Measurements from ENCODE around the gene TEAD1. TPM values are rescaled to one million over a fixed set of nuclear protein-coding genes. Genes with fewer than 3 reads are reported as not detected.

Gene TEAD1
- total and polyA plus RNA-seq, 4 donors: 9.1 to 38.4 (median 10.7) TPM

DNA sequence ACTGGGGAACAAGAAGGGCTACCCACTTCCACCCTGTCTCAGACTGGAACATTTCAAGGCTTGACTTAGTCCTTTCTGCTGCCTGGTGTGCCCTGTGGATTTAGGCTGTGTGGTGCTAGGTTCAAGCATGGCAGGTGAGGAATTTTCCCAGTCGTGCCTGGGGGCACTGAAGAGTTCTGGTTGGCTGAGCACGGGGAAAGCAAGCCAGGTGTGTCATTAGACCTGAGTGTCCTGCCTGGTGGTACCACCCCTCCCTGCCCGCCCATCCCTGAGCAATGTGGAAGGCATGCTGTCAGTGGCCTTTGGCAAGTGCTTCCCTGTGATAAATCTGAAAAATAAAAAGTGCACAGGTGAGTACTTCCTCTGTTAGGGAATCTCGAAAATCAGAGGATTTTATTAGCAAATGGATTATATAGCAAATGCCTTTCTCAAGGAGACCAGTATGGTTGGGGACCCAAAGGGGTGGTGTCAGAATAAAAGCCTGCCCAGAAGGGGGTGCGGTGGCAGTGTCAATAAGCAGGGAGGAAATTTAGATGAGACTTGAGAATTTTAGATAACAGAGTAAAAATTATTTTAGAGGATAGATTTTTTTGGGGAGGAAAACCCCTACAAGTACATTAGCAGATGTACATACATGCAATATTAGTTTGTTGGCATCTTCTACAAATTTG is 22.8 kb downstream of the TEAD1 start:
- H3K36me3 ChIP-seq (ENCODE audit: control insufficient read depth in 4 of 4, insufficient read depth in 3 of 4, low read depth in 1 of 4, low read length in 3 of 4): no peaks in the 10 kb centered on the region
- H3K4me3 ChIP-seq (ENCODE audit: low read depth in 1 of 3, low read length in 3 of 3): no peak overlapping the region
- H3K27me3 ChIP-seq (ENCODE audit: control insufficient read depth in 4 of 4, insufficient read depth in 4 of 4, low read length in 3 of 4): no peaks in the 10 kb centered on the region
- H3K9me3 ChIP-seq (ENCODE audit: control insufficient read depth in 4 of 4, low read length in 3 of 4): no peaks in the 10 kb centered on the region
- H3K9ac ChIP-seq (ENCODE audit: low read depth in 1 of 2, low read length in 2 of 2): no peak overlapping the region
- DNase-seq (ENCODE audit: low spot score): no peak
- 88% methylated on average over 5 of the region's 5 CpGs for WGBS
- peaks cover 14 to 41% (median 26%) of the 10 kb centered on the region in 4 donors for H3K4me1 ChIP-seq (ENCODE audit: control insufficient read depth in 4 of 4, insufficient read depth in 4 of 4, low read length in 3 of 4)
- TF ChIP-seq, protein P1, sequence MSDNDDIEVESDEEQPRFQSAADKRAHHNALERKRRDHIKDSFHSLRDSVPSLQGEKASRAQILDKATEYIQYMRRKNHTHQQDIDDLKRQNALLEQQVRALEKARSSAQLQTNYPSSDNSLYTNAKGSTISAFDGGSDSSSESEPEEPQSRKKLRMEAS (IDR thresholded peaks at IDR 0.05): no peak
- TF ChIP-seq RXRA (IDR thresholded peaks at IDR 0.05): no peak
- no peak for TF ChIP-seq FOXA2 (IDR thresholded peaks at IDR 0.05)
- TF ChIP-seq, protein P2, sequence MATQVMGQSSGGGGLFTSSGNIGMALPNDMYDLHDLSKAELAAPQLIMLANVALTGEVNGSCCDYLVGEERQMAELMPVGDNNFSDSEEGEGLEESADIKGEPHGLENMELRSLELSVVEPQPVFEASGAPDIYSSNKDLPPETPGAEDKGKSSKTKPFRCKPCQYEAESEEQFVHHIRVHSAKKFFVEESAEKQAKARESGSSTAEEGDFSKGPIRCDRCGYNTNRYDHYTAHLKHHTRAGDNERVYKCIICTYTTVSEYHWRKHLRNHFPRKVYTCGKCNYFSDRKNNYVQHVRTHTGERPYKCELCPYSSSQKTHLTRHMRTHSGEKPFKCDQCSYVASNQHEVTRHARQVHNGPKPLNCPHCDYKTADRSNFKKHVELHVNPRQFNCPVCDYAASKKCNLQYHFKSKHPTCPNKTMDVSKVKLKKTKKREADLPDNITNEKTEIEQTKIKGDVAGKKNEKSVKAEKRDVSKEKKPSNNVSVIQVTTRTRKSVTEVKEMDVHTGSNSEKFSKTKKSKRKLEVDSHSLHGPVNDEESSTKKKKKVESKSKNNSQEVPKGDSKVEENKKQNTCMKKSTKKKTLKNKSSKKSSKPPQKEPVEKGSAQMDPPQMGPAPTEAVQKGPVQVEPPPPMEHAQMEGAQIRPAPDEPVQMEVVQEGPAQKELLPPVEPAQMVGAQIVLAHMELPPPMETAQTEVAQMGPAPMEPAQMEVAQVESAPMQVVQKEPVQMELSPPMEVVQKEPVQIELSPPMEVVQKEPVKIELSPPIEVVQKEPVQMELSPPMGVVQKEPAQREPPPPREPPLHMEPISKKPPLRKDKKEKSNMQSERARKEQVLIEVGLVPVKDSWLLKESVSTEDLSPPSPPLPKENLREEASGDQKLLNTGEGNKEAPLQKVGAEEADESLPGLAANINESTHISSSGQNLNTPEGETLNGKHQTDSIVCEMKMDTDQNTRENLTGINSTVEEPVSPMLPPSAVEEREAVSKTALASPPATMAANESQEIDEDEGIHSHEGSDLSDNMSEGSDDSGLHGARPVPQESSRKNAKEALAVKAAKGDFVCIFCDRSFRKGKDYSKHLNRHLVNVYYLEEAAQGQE (IDR thresholded peaks at IDR 0.05): no peak
- TF ChIP-seq, protein P3, sequence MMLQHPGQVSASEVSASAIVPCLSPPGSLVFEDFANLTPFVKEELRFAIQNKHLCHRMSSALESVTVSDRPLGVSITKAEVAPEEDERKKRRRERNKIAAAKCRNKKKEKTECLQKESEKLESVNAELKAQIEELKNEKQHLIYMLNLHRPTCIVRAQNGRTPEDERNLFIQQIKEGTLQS (IDR thresholded peaks at IDR 0.05): no peak
- no peak overlapping the region for H3K27ac ChIP-seq (ENCODE audit: low read depth in 1 of 2, low read length in 2 of 2)

DNA sequence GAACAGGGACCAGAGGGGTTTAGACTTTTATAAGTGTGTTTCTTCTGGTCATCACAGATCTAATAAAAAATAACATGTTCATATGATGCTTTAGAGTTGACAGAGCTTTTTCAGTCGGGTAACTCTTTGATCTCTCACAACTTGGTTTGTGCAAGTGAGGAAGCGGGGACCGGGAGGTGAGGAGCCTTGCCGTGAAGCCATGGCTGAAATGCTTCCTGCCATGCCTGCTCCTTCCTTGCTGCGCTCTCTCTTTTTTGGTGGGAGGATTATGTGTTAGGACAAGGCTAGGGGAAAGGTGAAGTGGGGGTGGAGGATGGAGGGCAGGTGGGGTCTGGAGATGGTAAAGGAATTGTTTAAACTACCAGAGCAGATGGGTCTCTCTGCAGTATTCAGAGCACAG is 23.8 kb downstream of the TEAD1 start:
- TF ChIP-seq, protein P3 (IDR thresholded peaks at IDR 0.05): no peak
- TF ChIP-seq FOXA2 (IDR thresholded peaks at IDR 0.05) (no peak), YY1 (IDR thresholded peaks at IDR 0.05) (no peak), TAF1 (conservative IDR thresholded peaks at IDR 0.05) (no peak), NR2F2 (IDR thresholded peaks at IDR 0.05) (no peak), FOXA1 (IDR thresholded peaks at IDR 0.05) (no peak), GABPA (IDR thresholded peaks at IDR 0.05 in 1 of 2, conservative IDR thresholded peaks at IDR 0.05 in 1 of 2) (no peak), HNF4G (IDR thresholded peaks at IDR 0.05) (no peak), HNF4A (conservative IDR thresholded peaks at IDR 0.05) (no peak)
- TF ChIP-seq, protein P4, sequence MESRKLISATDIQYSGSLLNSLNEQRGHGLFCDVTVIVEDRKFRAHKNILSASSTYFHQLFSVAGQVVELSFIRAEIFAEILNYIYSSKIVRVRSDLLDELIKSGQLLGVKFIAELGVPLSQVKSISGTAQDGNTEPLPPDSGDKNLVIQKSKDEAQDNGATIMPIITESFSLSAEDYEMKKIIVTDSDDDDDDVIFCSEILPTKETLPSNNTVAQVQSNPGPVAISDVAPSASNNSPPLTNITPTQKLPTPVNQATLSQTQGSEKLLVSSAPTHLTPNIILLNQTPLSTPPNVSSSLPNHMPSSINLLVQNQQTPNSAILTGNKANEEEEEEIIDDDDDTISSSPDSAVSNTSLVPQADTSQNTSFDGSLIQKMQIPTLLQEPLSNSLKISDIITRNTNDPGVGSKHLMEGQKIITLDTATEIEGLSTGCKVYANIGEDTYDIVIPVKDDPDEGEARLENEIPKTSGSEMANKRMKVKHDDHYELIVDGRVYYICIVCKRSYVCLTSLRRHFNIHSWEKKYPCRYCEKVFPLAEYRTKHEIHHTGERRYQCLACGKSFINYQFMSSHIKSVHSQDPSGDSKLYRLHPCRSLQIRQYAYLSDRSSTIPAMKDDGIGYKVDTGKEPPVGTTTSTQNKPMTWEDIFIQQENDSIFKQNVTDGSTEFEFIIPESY (IDR thresholded peaks at IDR 0.05): no peak
- TF ChIP-seq, protein P5, sequence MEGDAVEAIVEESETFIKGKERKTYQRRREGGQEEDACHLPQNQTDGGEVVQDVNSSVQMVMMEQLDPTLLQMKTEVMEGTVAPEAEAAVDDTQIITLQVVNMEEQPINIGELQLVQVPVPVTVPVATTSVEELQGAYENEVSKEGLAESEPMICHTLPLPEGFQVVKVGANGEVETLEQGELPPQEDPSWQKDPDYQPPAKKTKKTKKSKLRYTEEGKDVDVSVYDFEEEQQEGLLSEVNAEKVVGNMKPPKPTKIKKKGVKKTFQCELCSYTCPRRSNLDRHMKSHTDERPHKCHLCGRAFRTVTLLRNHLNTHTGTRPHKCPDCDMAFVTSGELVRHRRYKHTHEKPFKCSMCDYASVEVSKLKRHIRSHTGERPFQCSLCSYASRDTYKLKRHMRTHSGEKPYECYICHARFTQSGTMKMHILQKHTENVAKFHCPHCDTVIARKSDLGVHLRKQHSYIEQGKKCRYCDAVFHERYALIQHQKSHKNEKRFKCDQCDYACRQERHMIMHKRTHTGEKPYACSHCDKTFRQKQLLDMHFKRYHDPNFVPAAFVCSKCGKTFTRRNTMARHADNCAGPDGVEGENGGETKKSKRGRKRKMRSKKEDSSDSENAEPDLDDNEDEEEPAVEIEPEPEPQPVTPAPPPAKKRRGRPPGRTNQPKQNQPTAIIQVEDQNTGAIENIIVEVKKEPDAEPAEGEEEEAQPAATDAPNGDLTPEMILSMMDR (IDR thresholded peaks at IDR 0.05; ENCODE audit: low read depth, low read length, missing input control): no peak
- TF ChIP-seq, protein P1 (IDR thresholded peaks at IDR 0.05): no peak
- TF ChIP-seq, protein P2 (IDR thresholded peaks at IDR 0.05): no peak
- Histone ChIP-seq H3K27ac (ENCODE audit: low read depth in 1 of 2, low read length in 2 of 2) (no peak overlapping the region), H3K27me3 (ENCODE audit: control insufficient read depth in 4 of 4, insufficient read depth in 4 of 4, low read length in 3 of 4) (no peaks in the 10 kb centered on the region), H3K9me3 (ENCODE audit: control insufficient read depth in 4 of 4, low read length in 3 of 4) (no peaks in the 10 kb centered on the region), H3K9ac (ENCODE audit: low read depth in 1 of 2, low read length in 2 of 2) (no peak overlapping the region), H3K4me3 (ENCODE audit: low read depth in 1 of 3, low read length in 3 of 3) (no peak overlapping the region), H3K4me1 (ENCODE audit: control insufficient read depth in 4 of 4, insufficient read depth in 4 of 4, low read length in 3 of 4) (peaks cover 14 to 38% (median 21%) of the 10 kb centered on the region in 4 donors), H3K36me3 (ENCODE audit: control insufficient read depth in 4 of 4, insufficient read depth in 3 of 4, low read depth in 1 of 4, low read length in 3 of 4) (no peaks in the 10 kb centered on the region)
- no peak for DNase-seq (ENCODE audit: low spot score)
- WGBS: 79% methylated on average over 5 of the region's 5 CpGs

All from liver (tissue), 9 donors.